ENCODE results near the gene CERS1. TPM values are rescaled to one million over a fixed set of nuclear protein-coding genes. Genes with fewer than 3 reads are reported as not detected.
"Not testable (repeated sequence)": the region's sequence is repeated elsewhere in the genome, so short reads cannot be mapped to it uniquely, and the experiment has no call there.

Gene CERS1
- total RNA-seq, 1 donor from 2014 or later = not detected

DNA sequence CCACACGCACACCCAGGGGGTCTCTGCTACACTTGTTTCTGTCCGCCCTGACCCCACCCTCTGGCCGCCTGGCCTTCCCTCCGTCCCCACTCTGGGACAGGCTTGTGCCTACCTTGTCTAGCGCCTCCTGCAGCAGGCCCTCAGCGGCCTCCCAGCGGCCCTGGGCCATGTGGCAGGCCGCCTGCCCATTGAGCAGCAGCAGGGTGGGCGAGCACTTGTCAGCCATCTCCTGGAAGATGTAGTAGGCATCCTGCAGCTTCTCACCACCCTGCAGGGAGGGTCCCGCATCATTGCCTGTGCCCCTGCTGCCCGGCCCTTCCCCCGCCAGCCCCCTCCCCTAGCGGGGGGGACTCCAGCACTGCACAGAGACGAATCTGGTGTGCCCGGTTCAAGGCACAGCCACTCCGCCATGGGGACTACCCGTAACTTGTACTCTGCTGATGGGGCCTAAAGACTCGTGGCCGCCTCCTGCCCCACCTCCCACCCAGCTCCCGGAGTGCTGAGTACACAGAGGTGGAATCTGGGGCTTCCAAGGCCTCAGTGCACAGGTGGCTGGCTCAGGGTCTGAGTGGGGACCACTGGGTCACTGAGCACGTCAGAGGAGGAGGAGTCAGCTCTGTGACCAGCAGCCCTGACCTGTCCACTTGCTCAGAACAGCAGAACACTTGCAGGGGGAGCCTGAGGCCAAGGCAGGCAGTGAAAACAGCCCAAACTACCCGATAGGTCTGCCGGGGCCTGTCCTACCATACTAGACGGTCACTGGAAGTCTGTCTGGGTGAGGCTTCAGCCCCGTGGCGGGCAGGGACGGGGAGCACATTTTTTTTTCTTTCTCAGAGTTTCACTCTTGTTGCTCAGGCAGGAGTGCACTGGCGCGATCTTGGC is 7.4 kb upstream of the CERS1 start:
- H3K27me3 ChIP-seq (ENCODE audit: low read depth) = no peaks in the 10 kb centered on the region
- DNase-seq (no peak), ATAC-seq (no peak)
- intact Hi-C loops (cut with DNase I) = no loop called here
- no peaks in the 10 kb centered on the region for H3K9me3 ChIP-seq
- H3K27ac ChIP-seq = no peak overlapping the region
- H3K4me1 ChIP-seq = no peaks in the 10 kb centered on the region
- H3K4me3 ChIP-seq = no peak overlapping the region
- TF ChIP-seq, protein P1, sequence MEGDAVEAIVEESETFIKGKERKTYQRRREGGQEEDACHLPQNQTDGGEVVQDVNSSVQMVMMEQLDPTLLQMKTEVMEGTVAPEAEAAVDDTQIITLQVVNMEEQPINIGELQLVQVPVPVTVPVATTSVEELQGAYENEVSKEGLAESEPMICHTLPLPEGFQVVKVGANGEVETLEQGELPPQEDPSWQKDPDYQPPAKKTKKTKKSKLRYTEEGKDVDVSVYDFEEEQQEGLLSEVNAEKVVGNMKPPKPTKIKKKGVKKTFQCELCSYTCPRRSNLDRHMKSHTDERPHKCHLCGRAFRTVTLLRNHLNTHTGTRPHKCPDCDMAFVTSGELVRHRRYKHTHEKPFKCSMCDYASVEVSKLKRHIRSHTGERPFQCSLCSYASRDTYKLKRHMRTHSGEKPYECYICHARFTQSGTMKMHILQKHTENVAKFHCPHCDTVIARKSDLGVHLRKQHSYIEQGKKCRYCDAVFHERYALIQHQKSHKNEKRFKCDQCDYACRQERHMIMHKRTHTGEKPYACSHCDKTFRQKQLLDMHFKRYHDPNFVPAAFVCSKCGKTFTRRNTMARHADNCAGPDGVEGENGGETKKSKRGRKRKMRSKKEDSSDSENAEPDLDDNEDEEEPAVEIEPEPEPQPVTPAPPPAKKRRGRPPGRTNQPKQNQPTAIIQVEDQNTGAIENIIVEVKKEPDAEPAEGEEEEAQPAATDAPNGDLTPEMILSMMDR (IDR thresholded peaks at IDR 0.05) = no peak
- H3K36me3 ChIP-seq = peaks cover 85% of the 10 kb centered on the region

GRCh38 chr19:18902519-18902918 is 6.6 kb upstream of the CERS1 start:
- intact Hi-C loops (cut with DNase I); ATAC-seq; H3K27me3 ChIP-seq (ENCODE audit: low read depth); H3K4me3 ChIP-seq; H3K27ac ChIP-seq; H3K9me3 ChIP-seq; DNase-seq; H3K4me1 ChIP-seq: not testable (repeated sequence)
- H3K36me3 ChIP-seq = peaks cover 77% of the 10 kb centered on the region

DNA sequence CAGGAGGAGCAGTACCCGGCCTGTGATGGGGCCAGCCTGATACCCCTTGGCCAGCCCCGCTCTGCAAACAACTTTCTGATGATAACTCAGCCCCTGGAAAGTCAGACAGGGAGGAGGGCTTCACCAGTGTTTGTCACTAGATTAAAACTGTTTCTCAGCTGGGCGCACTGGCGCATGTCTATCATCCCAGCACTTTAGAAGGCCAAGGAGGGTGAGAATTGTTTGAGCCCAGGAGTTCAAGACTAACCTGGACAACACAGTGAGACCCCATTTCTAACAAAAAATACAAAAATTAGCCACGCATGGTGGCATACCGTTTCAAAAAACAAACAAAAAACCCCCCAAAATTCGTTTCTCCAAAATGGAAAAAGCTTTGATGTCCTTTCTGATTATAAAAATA is 5.5 kb upstream of the CERS1 start:
- H3K36me3 ChIP-seq = peaks cover 67% of the 10 kb centered on the region
- intact Hi-C loops (cut with DNase I) = no loop called here
- no peaks in the 10 kb centered on the region for H3K4me1 ChIP-seq
- TF ChIP-seq, protein P1 (IDR thresholded peaks at IDR 0.05) = no peak
- no peaks in the 10 kb centered on the region for H3K9me3 ChIP-seq
- H3K4me3 ChIP-seq = no peak overlapping the region
- ATAC-seq = no peak
- H3K27ac ChIP-seq = no peak overlapping the region
- peaks cover 4% of the 10 kb centered on the region for H3K27me3 ChIP-seq (ENCODE audit: low read depth)
- no peak for DNase-seq

GRCh38 chr19:18900700-18901481 is 4.9 kb upstream of the CERS1 start:
- intact Hi-C loops (cut with DNase I) = no loop called here
- no peak for DNase-seq
- no peaks in the 10 kb centered on the region for H3K4me1 ChIP-seq
- H3K27me3 ChIP-seq (ENCODE audit: low read depth) = peaks cover 8% of the 10 kb centered on the region
- TF ChIP-seq, protein P1 (IDR thresholded peaks at IDR 0.05) = no peak
- peaks cover 61% of the 10 kb centered on the region for H3K36me3 ChIP-seq
- H3K27ac ChIP-seq = no peak overlapping the region
- H3K9me3 ChIP-seq = no peaks in the 10 kb centered on the region
- no peak overlapping the region for H3K4me3 ChIP-seq
- ATAC-seq = no peak

DNA sequence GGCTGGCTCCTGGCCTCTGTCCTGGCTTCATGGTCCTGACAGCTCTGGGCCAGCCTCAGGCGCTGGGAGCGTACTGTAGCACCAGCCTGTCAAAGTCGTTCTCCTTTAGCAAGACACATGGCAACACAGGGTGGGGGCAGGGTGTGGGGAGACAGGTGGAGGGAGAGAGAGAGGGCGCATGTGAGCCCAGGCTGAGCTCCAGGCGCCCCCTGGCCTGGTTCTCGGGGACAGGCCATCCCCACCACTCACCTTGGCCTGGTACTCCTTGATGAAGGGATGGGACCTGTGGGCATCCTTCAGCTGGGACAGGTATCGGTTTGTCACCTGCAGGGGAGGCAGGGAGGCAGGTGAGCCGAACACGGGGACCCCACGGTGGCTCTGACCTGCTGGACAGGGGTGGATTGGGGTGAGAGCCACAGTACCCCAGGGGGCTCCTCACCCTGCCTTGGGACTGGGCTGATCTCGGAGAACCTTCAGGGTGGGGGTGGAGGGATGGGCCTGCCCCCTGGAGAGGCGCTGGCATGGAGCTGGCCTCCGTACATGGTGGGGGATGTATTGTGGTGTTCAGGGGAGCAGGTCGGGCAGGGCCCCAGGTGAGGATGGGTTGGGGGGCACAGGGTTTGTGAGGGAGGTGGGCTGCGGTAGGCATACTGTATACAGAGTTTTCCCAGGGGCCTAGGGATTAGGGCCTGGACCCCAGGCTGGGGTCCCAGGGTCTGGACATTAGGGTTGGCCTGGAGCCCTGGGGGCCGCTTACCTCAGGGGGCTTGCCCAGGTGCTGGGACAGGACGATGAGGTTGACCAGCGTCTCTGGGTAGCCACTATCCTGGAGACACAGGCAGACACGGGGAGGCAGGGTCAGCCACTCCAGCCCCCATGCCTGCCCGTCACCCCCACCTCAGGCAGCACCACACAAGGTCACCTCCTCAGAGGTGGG is 3.9 kb upstream of the CERS1 start:
- Histone ChIP-seq H3K4me3 (no peak overlapping the region), H3K4me1 (peaks cover 7% of the 10 kb centered on the region), H3K36me3 (peaks cover 51% of the 10 kb centered on the region), H3K9me3 (no peaks in the 10 kb centered on the region), H3K27ac (no peak overlapping the region), H3K27me3 (ENCODE audit: low read depth) (peaks cover 15% of the 10 kb centered on the region)
- intact Hi-C loops (cut with DNase I) = no loop called here
- DNase-seq = no peak
- ATAC-seq = no peak
- TF ChIP-seq, protein P1 (IDR thresholded peaks at IDR 0.05) = no peak
